Glomerular endothelial cell (primary cell): ENCODE data around the gene GAS5. TPM values are rescaled to one million over a fixed set of nuclear protein-coding genes. Genes with fewer than 3 reads are reported as not detected.
"Not testable (repeated sequence)": the region's sequence is repeated elsewhere in the genome, so short reads cannot be mapped to it uniquely, and the experiment has no call there.

Experiments used
- DNase-seq: peaks from one replicate; pipeline ENCODE4 v3.0.0-alpha.2; 2011; ENCODE audit warnings: low read depth, low spot score; ENCODE audit errors: extremely low read depth
- total RNA-seq: library from RNA; depleted of rRNA; stranded (reverse); fragments of >200 nt; gene quantifications from 2 replicates; pipeline ENCODE4 v1.2.3, GENCODE V29; 2015

The GAS5 gene
- total RNA-seq, result 229 and 265 TPM in 2 replicates

- peak; percentile 95 for DNase-seq
Measured at GRCh38 chr1:173867753-173868265, at the start of gene GAS5. Gene GAS5, minus strand, starts transcription at chr1:173867989.

- DNase-seq, result no peak
Measured at GRCh38 chr1:173917149-173917548, 49.4 kb upstream of the GAS5 start, which contains the start of gene SERPINC1. Gene SERPINC1, minus strand, starts transcription at chr1:173917327. Its CDS starts 68 bp downstream, at chr1:173917259.

GRCh38 chr1:173916667-173917066 lies 48.9 kb upstream of the GAS5 start:
- DNase-seq, result no peak

GRCh38 chr1:173915596-173915995 lies 47.8 kb upstream of the GAS5 start:
- no peak for DNase-seq

GRCh38 chr1:173914366-173914871 lies 46.6 kb upstream of the GAS5 start:
- DNase-seq, result peak; percentile 4

GRCh38 chr1:173913111-173913510 lies 45.3 kb upstream of the GAS5 start:
- no peak for DNase-seq

GRCh38 chr1:173903827-173904531 lies 36.2 kb upstream of the GAS5 start:
- DNase-seq, result no peak

- no peak for DNase-seq
Measured at GRCh38 chr1:173900992-173901391, 33.2 kb upstream of the GAS5 start.

- DNase-seq, result no peak
Measured at GRCh38 chr1:173900427-173900826, 32.6 kb upstream of the GAS5 start.

- DNase-seq, result no peak
Measured at GRCh38 chr1:173894189-173894588, 26.4 kb upstream of the GAS5 start.

- no peak for DNase-seq
Measured at GRCh38 chr1:173893611-173894010, 25.8 kb upstream of the GAS5 start.

- DNase-seq, result no peak
Measured at GRCh38 chr1:173889885-173890284, 22.1 kb upstream of the GAS5 start.

GRCh38 chr1:173888749-173889148 lies 21.0 kb upstream of the GAS5 start:
- DNase-seq, result no peak

- DNase-seq, result no peak
Measured at GRCh38 chr1:173887627-173888026, 19.8 kb upstream of the GAS5 start.

- DNase-seq, result no peak
Measured at GRCh38 chr1:173886746-173887611, 19.2 kb upstream of the GAS5 start.

- DNase-seq, result no peak
Measured at GRCh38 chr1:173884701-173885100, 16.9 kb upstream of the GAS5 start.

GRCh38 chr1:173881117-173881516 lies 13.3 kb upstream of the GAS5 start:
- DNase-seq, result not testable (repeated sequence)

- DNase-seq, result no peak
Measured at GRCh38 chr1:173878251-173878650, 10.5 kb upstream of the GAS5 start.

- no peak for DNase-seq
Measured at GRCh38 chr1:173876732-173877131, 8.9 kb upstream of the GAS5 start.

- no peak for DNase-seq
Measured at GRCh38 chr1:173871500-173871899, 3.7 kb upstream of the GAS5 start.

GRCh38 chr1:173871091-173871490 lies 3.3 kb upstream of the GAS5 start:
- DNase-seq, result no peak
